Neutrophil (primary cell): Measurements from ENCODE around the gene DEDD2.

Experiments
- H3K27ac ChIP-seq: fragments of 200-600 bp; sonication (generic); 2 replicates; pipeline ENCODE4 v1.5.1; 2016; ENCODE audit warnings: mild to moderate bottlenecking, moderate library complexity
- H3K27me3 ChIP-seq: fragments of 200-600 bp; sonication (generic); 2 replicates; pipeline ENCODE4 v1.6.0; 2016; ENCODE audit warnings: mild to moderate bottlenecking
- H3K36me3 ChIP-seq: fragments of 200-600 bp; sonication (generic); 2 replicates; pipeline ENCODE4 v1.5.1; 2017
- H3K4me1 ChIP-seq, 2 experiments: fragments of 200-600 bp in 1 of 2; sonication (generic) in 1 of 2; 1 replicate in 1 of 2; 2 replicates in 1 of 2; pipeline versions ENCODE4 v1.5.1 to v1.6.1; 2013 to 2016; ENCODE audit warnings: low read depth in 1 of 2, low read length in 1 of 2, mild to moderate bottlenecking in 1 of 2, moderate library complexity in 1 of 2; ENCODE audit not compliant: control insufficient read depth in 1 of 2, insufficient read depth in 1 of 2
- H3K4me3 ChIP-seq, 2 experiments: fragments of 200-600 bp in 1 of 2; sonication (generic) in 1 of 2; 1 replicate in 1 of 2; 2 replicates in 1 of 2; pipeline ENCODE4 v1.5.1; 2013 to 2016; ENCODE audit warnings: low read depth in 1 of 2, low read length in 1 of 2, mild to moderate bottlenecking in 1 of 2, moderate library complexity in 1 of 2
- H3K9me3 ChIP-seq: fragments of 200-600 bp; sonication (generic); 2 replicates; pipeline ENCODE4 v1.5.1; 2016
- CTCF ChIP-seq: fragments of 200-600 bp; sonication (generic); IDR thresholded peaks from 2 replicates; pipeline ENCODE4 v1.5.1; 2016; ENCODE audit warnings: antibody characterized with exemption

The DEDD2 gene

GRCh38 chr19:42155796-42156195, 61.7 kb downstream of the DEDD2 start:
- Histone ChIP-seq H3K9me3 (no peaks in the 10 kb centered on the region), H3K4me3 (no peak overlapping the region), H3K4me1 (peaks cover 0 to 5% of the 10 kb centered on the region in 2 experiments), H3K36me3 (no peaks in the 10 kb centered on the region), H3K27ac (no peak overlapping the region), H3K27me3 (peaks cover 53% of the 10 kb centered on the region)
- TF ChIP-seq CTCF, result no peak

- H3K4me1 ChIP-seq, result peaks cover 0 to 5% of the 10 kb centered on the region in 2 experiments
- no peaks in the 10 kb centered on the region for H3K9me3 ChIP-seq
- no peak for TF ChIP-seq CTCF
- peaks cover 52% of the 10 kb centered on the region for H3K27me3 ChIP-seq
- no peak overlapping the region for H3K27ac ChIP-seq
- no peaks in the 10 kb centered on the region for H3K36me3 ChIP-seq
- no peak overlapping the region for H3K4me3 ChIP-seq
Observed at GRCh38 chr19:42154471-42155323, 62.8 kb downstream of the DEDD2 start.

GRCh38 chr19:42153672-42154433, 63.6 kb downstream of the DEDD2 start:
- H3K9me3 ChIP-seq, result no peaks in the 10 kb centered on the region
- no peak for TF ChIP-seq CTCF
- H3K36me3 ChIP-seq, result no peaks in the 10 kb centered on the region
- no peak overlapping the region for H3K4me3 ChIP-seq
- H3K27me3 ChIP-seq, result peaks cover 52% of the 10 kb centered on the region
- no peak overlapping the region for H3K27ac ChIP-seq
- peaks cover 0 to 5% of the 10 kb centered on the region in 2 experiments for H3K4me1 ChIP-seq

GRCh38 chr19:42152910-42153671, 64.4 kb downstream of the DEDD2 start:
- H3K27ac ChIP-seq, result no peak overlapping the region
- peaks cover 0 to 5% of the 10 kb centered on the region in 2 experiments for H3K4me1 ChIP-seq
- H3K9me3 ChIP-seq, result no peaks in the 10 kb centered on the region
- H3K27me3 ChIP-seq, result peaks cover 52% of the 10 kb centered on the region
- H3K4me3 ChIP-seq, result no peak overlapping the region
- no peak for TF ChIP-seq CTCF
- no peaks in the 10 kb centered on the region for H3K36me3 ChIP-seq
